Uterus (tissue), 4 donors: ENCODE results near the gene PRSS16. TPM values are rescaled to one million over a fixed set of nuclear protein-coding genes. Genes with fewer than 3 reads are reported as not detected.

Experiments
- DNase-seq, 2 donors: peaks; one replicate each; pipeline ENCODE4 v3.0.0-alpha.2; 2019 to 2020
- H3K27ac ChIP-seq, 2 donors: fragments of 200-600 bp; sonication (generic); 1 replicate in 1 of 2; 2 replicates in 1 of 2; pipeline ENCODE4 v1.5.1; 2016 to 2018
- H3K27me3 ChIP-seq, 2 donors: fragments of 200-600 bp; sonication (generic); one replicate each; pipeline ENCODE4 v1.5.1; 2018 to 2019; ENCODE audit warnings: control low read depth in 1 of 2
- H3K36me3 ChIP-seq, 2 donors: fragments of 200-600 bp; sonication (generic); one replicate each; pipeline ENCODE4 v1.5.1; 2019; ENCODE audit warnings: control low read depth in 1 of 2
- H3K4me1 ChIP-seq, 2 donors: fragments of 200-600 bp; sonication (generic); one replicate each; pipeline ENCODE4 v1.5.1; 2018 to 2019; ENCODE audit warnings: control low read depth in 1 of 2
- H3K4me3 ChIP-seq, 2 donors: fragments of 200-600 bp; sonication (generic); 1 replicate in 1 of 2; 2 replicates in 1 of 2; pipeline ENCODE4 v1.5.1; 2018 to 2019; ENCODE audit warnings: mild to moderate bottlenecking in 1 of 2
- H3K9me3 ChIP-seq, 2 donors: fragments of 200-600 bp; sonication (generic); one replicate each; pipeline ENCODE4 v1.5.1; 2019; ENCODE audit warnings: control low read depth in 1 of 2
- POLR2A ChIP-seq, 2 donors: fragments of 450-650 bp; IDR thresholded peaks; one replicate each; pipeline ENCODE4 v1.6.1; 2016; ENCODE audit warnings: antibody characterized with exemption in 2 of 2, mild to moderate bottlenecking in 1 of 2, moderate library complexity in 1 of 2
- intact Hi-C: fragments of 100-400 bp; cut with DNase I; formaldehyde crosslinking; loops from one replicate; pipeline ENCODE4 v1.15.1; 2023; ENCODE audit warnings: low total_unique reads
- total RNA-seq, 4 donors: library from RNA; depleted of rRNA in 3 of 4; stranded (reverse); fragments of >200 nt in 3 of 4; gene quantifications; one replicate each; pipeline versions ENCODE4 v1.1.0 to v1.2.4, GENCODE V29; 2014 to 2023
- TF ChIP-seq, protein P1 (sequence below), 4 experiments: fragments of 200-600 bp in 2 of 4; fragments of 450-650 bp in 2 of 4; sonication (generic) in 2 of 4; IDR thresholded peaks; one replicate each; pipeline ENCODE4 v1.5.1; 2016 to 2019; ENCODE audit warnings: antibody characterized with exemption in 4 of 4, mild to moderate bottlenecking in 2 of 4, moderate library complexity in 1 of 4
- donor health status: DM: yes; HTN: yes; CAD: no.

Gene PRSS16
- total RNA-seq, 4 donors from 2014 or later: 0.88 TPM; not detected in 3

DNA sequence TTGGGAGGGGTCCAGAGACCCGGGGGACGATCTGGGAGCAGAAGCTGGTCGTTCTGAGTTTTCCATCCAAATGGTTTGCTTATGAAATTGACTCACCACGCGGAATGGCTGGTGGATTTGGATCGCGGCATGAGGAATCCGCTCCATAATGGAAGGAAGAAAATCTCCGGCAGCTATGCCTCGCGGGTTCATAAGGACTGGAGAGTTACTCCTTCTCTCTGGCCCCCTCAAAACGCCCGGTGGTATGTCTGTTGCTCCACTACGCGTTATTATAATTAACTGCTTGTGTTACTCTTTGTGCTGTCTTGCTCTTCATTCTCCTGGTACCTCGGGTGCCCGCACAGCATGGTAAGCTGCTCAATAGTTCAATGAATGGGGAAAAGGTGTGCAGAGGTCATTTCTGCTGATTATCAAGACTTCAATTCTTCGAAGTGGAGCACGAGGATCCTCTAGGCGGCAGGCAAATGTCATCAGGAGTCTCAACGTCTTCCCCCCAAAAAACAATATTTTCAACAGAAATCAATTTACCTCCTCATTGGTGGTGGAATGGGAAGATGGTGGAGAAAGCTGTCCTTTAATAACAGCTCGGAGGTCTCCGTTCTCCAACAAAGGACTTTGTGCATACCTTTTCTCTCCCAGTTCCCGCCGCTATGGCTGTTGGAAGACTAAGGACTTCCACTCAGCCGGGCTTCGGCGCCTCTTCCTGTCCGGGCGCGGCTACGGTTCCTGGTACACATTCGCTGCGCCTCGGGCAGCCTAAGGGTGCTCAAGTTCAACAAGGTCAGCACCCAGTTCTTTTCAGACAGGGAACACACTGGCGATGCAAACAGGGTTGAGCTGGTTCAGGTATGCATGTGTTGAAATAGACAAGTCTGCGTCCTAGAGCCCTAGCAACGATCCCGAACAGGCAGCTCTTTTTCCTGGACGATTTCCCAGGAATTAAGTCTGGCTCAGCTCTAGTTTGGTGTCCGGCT, 9.2 kb upstream of the PRSS16 start:
- H3K36me3 ChIP-seq: no peaks in the 10 kb centered on the region
- intact Hi-C loops: no loop called here
- no peak for DNase-seq
- H3K27me3 ChIP-seq: peaks cover 0 to 63% of the 10 kb centered on the region in 2 donors
- H3K9me3 ChIP-seq: no peaks in the 10 kb centered on the region
- peaks cover 0 to 3% of the 10 kb centered on the region in 2 donors for H3K4me1 ChIP-seq
- no peak overlapping the region for H3K27ac ChIP-seq
- TF ChIP-seq POLR2A (IDR thresholded peaks at IDR 0.05): no peak
- TF ChIP-seq, protein P1, sequence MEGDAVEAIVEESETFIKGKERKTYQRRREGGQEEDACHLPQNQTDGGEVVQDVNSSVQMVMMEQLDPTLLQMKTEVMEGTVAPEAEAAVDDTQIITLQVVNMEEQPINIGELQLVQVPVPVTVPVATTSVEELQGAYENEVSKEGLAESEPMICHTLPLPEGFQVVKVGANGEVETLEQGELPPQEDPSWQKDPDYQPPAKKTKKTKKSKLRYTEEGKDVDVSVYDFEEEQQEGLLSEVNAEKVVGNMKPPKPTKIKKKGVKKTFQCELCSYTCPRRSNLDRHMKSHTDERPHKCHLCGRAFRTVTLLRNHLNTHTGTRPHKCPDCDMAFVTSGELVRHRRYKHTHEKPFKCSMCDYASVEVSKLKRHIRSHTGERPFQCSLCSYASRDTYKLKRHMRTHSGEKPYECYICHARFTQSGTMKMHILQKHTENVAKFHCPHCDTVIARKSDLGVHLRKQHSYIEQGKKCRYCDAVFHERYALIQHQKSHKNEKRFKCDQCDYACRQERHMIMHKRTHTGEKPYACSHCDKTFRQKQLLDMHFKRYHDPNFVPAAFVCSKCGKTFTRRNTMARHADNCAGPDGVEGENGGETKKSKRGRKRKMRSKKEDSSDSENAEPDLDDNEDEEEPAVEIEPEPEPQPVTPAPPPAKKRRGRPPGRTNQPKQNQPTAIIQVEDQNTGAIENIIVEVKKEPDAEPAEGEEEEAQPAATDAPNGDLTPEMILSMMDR (IDR thresholded peaks at IDR 0.05): no peak
- no peak overlapping the region for H3K4me3 ChIP-seq

DNA sequence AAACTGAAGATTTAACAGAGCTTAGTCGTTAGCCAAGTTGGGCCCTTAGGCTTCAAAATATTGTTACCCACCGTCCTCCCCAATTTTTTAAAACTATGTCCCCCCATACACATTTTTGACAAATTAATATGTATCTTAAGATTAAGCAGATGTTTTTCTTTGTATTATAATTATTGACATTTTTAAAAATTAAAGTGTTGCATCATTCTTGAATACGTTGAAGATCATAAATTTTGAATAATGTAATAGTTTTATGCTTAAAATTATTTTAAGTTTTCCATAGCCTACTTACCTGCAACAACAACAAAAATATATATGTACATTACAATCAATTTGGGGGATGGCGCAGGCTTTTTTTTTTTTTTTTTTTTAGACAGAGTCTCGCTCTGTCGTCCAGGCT, 8.2 kb upstream of the PRSS16 start:
- no peak overlapping the region for H3K27ac ChIP-seq
- TF ChIP-seq POLR2A (IDR thresholded peaks at IDR 0.05): no peak
- TF ChIP-seq, protein P1 (IDR thresholded peaks at IDR 0.05): no peak
- no peak for DNase-seq
- no peaks in the 10 kb centered on the region for H3K9me3 ChIP-seq
- H3K4me3 ChIP-seq: no peak overlapping the region
- intact Hi-C loops: no loop called here
- peaks cover 0 to 3% of the 10 kb centered on the region in 2 donors for H3K4me1 ChIP-seq
- H3K27me3 ChIP-seq: peaks cover 0 to 54% of the 10 kb centered on the region in 2 donors
- H3K36me3 ChIP-seq: no peaks in the 10 kb centered on the region

- Histone ChIP-seq H3K27ac (no peak overlapping the region), H3K4me1 (peaks cover 0 to 3% of the 10 kb centered on the region in 2 donors), H3K36me3 (no peaks in the 10 kb centered on the region), H3K27me3 (peaks cover 0 to 36% of the 10 kb centered on the region in 2 donors), H3K9me3 (no peaks in the 10 kb centered on the region), H3K4me3 (no peak overlapping the region)
- intact Hi-C loops: no loop called here
- DNase-seq: no peak
- TF ChIP-seq, protein P1 (IDR thresholded peaks at IDR 0.05): no peak
- no peak for TF ChIP-seq POLR2A (IDR thresholded peaks at IDR 0.05)
Measured at GRCh38 chr6:27241443-27241842, 6.1 kb upstream of the PRSS16 start.

GRCh38 chr6:27242589-27243265, 4.8 kb upstream of the PRSS16 start:
- Histone ChIP-seq H3K9me3 (no peaks in the 10 kb centered on the region), H3K27ac (no peak overlapping the region), H3K27me3 (peaks cover 0 to 30% of the 10 kb centered on the region in 2 donors), H3K4me1 (peaks cover 0 to 3% of the 10 kb centered on the region in 2 donors), H3K4me3 (no peak overlapping the region), H3K36me3 (no peaks in the 10 kb centered on the region)
- intact Hi-C loops: no loop called here
- DNase-seq: no peak
- TF ChIP-seq POLR2A (IDR thresholded peaks at IDR 0.05): no peak
- TF ChIP-seq, protein P1 (IDR thresholded peaks at IDR 0.05): no peak

GRCh38 chr6:27248783-27249182, 1.3 kb downstream of the PRSS16 start:
- Histone ChIP-seq H3K4me1 (no peaks in the 10 kb centered on the region), H3K27ac (no peak overlapping the region), H3K9me3 (no peaks in the 10 kb centered on the region), H3K27me3 (peaks cover 14 to 38% of the 10 kb centered on the region in 2 donors), H3K36me3 (no peaks in the 10 kb centered on the region), H3K4me3 (no peak overlapping the region)
- intact Hi-C loops: no loop called here
- DNase-seq: no peak
- TF ChIP-seq, protein P1 (IDR thresholded peaks at IDR 0.05): no peak
- no peak for TF ChIP-seq POLR2A (IDR thresholded peaks at IDR 0.05)
